Measurements from ENCODE around the gene UBE2V1.
"Not testable (repeated sequence)": the region's sequence is repeated elsewhere in the genome, so short reads cannot be mapped to it uniquely, and the experiment has no call there.

UBE2V1 gene

DNA sequence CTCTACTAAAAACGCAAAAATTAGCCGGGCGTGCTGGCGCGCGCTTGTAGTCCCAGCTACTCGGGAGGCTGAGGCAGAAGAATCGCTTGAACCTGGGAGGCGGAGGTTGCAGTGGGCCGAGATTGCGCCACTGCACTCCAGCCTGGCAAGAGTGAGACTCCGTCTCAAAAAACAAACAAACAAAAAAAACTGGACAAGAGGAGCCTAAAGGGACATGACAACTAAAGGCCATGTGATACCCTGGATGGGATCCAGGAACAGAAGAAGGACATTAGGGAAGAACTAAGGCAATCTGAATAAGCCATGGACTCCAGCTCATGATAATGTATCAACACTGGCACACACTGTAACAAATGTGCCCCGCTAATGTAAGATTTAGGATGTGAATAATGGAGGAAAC lies 24.8 kb upstream of the UBE2V1 start:
- DNase-seq: not testable (repeated sequence)

GRCh38 chr20:50136822-50137599 lies 24.1 kb upstream of the UBE2V1 start:
- peak in 1 of 2 experiments; percentile 38 for DNase-seq

GRCh38 chr20:50135157-50135556 lies 22.2 kb upstream of the UBE2V1 start:
- DNase-seq: not testable (repeated sequence)

GRCh38 chr20:50133474-50134217 lies 20.7 kb upstream of the UBE2V1 start:
- no peak for DNase-seq

GRCh38 chr20:50133041-50133440 lies 20.1 kb upstream of the UBE2V1 start:
- DNase-seq: no peak

DNA sequence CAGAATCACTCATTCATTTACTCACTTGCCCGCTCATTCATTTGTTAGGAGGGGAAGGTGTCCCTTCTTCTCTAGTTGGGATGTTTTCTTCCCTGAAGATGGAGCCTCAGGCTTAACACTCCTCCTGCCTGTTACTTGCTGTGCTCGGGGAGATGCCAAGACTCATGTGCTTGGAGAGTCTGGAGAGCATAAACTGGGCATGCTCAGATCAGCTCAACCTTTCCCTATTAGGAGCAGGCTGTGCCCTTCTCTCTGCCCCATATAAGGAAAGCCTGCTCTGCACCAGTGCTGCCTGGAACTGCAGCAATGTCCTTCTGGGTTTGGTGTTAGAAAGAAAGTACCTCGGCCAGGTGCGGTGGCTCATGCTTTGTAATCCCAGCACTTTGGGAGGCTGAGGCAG lies 18.0 kb upstream of the UBE2V1 start:
- DNase-seq: no peak

GRCh38 chr20:50130356-50130723 lies 17.4 kb upstream of the UBE2V1 start:
- no peak for DNase-seq

GRCh38 chr20:50129662-50130355 lies 16.9 kb upstream of the UBE2V1 start:
- no peak for DNase-seq

- no peak for DNase-seq
Observed at GRCh38 chr20:50128520-50128905, 15.6 kb upstream of the UBE2V1 start.

DNA sequence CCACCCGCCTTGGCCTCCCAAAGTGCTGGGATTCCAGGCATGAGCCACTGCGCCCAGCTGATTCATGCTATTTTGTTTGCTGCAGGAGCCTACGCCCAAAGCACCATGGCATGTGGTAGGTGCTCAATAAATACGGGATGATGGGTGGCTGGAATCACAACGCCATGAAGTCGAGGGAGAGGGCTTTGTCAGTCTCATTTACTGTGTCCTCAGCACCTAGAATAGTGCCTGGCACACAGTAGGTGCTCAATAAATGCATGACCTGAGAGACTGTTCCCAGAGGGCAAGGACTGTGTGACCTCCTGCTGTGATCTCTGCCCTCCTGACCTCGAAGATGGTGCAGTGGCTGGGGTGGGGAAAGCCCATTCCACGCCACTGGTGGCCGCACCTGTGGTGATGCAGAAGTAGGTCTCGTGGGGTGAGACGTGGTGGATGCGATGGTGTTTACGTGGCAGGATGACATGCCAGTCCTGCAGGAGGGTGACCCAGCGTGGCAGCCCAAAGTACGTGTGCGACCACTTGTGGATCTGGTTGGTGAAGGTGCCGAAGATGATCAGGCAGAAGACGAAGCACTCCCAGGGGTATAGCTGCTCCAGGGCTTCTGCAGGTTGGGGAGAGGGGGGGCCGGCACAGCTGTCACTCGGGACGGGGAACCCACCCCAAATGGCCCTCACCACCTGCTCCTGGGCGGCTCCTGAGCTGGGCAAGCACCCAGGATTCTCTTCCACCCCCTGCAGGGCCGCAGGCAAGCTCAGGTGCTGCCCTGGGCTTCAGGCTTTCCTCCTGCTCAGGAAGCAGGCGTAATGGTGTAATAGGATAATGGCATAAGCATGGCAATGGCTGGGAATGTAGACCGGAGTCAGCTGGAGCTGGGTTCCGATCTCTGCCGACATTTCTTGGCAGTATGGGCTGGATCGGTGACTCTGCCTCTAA lies 14.9 kb upstream of the UBE2V1 start:
- no peak for DNase-seq

GRCh38 chr20:50126662-50127061 lies 13.7 kb upstream of the UBE2V1 start:
- DNase-seq: no peak

DNA sequence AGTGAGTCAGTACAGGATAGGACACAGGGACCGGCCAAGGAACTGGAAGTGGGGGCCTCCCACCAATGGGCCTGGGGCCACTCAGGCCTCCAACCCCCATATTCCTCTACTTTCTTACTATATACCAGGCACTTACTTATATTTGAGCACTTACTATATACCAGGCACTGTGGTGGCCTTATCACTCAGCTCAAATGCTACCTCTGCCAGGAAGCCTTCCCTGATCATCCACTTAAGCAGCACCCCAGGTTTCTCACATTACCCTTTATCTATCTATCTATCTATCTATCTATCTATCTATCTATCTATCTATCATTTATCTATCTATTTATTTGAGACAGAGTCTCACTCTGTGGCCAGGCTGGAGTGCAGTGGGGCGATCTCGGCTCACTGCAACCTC lies 12.3 kb upstream of the UBE2V1 start:
- DNase-seq: no peak

DNA sequence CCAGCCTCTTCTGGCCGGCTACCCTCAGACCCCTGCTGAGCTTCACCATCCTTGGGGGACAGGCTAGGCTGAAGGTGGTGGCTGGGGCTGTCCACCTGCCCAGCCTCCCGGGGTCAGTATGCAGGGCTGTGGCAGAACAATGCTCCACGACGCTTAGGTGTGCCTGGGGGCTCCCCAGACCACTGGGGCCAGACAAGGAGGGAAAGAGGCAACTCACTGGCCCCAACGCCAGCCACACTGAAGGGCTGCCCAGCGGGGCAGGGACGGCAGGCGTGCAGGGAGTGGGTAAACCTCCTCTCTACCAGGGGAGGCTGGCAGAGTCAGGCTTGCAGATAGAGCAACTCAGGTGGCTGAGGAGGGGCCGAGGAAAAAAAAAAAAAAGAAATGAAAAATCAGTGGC lies 11.5 kb upstream of the UBE2V1 start:
- no peak for DNase-seq

DNA sequence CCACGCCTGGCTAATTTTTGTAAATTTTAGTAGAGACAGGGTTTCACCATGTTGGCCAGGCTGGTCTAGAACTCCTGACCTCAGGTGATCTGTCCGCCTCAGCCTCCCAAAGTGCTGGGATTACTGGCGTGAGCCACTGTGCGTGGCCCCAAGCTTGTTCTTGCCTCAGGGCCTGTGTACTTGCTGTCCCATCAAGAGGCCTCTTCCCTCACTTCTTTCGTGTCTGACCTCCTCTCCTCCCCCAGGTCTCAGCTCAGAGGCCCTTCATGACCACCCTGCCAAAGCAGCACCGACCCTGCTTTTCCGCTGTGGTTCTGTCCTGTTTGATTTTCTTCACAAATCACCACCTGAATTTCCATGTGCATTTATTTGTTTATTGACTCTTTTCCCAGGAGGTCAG lies 10.5 kb upstream of the UBE2V1 start:
- DNase-seq: no peak

DNA sequence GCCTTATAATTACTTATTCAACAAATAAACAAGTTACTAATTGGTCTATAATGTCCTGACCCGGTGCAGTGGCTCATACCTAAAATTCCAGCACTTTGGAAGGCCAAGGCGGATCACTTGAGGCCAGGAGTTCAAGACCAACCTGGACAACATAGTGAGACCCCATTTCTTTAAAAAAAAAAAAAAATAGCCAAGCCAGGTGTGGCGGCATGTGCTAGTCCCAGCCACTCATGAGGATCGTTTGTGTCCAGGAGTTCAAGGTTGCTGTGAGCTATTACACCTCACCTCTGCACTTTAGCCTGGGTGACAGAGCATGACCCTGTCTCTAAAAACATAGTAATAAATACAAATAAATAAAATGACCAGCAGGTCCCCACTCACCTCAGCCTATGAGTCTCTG lies 9.8 kb upstream of the UBE2V1 start:
- DNase-seq: no peak

DNA sequence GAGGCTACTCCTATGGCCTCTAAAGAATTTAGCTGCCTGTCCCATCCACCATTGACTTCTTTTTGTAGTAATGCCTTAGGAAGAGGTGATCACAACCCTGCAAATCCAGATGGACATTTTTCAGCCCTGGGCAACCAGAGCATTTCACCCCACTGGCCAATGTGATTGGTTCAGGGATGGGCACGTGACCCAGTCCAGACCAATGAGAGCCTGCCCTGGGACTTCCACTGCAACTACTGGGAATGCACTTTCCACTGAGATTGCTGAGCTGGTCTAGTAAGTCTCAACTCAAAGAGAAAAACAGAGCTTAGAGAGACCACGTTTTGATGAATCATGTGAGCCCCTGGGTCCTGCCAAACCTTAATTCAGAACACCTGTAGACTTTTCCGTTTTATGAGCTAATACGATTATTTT lies 8.9 kb upstream of the UBE2V1 start:
- DNase-seq: no peak

- peak; percentile 48 to 65 for DNase-seq
Observed at GRCh38 chr20:50120935-50121693, 8.2 kb upstream of the UBE2V1 start.

DNA sequence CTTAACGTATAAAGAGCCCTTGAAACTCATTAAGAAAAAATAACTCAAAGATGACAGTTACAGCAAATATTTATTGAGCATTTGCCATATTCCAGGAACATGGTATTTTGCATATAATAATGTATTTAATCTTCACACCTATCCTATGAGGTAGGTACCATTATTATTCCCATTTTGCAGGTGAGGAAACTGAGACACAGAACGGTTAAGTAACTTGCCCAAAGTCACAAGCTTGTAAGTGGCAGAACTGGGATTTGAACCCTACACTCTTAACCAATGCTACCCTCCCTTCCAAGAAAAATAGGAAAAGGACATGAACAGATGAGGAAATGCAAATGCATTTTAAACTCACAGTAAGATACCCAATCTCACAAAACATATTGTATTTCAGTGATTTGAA lies 5.3 kb upstream of the UBE2V1 start:
- DNase-seq: no peak

- no peak for DNase-seq
Observed at GRCh38 chr20:50116368-50116999, 3.5 kb upstream of the UBE2V1 start.

- DNase-seq: peak; percentile 84 to 90
Observed at GRCh38 chr20:50115591-50116367, 2.8 kb upstream of the UBE2V1 start.
